Measurements from ENCODE around the gene EFNB1.

Gene EFNB1

DNA sequence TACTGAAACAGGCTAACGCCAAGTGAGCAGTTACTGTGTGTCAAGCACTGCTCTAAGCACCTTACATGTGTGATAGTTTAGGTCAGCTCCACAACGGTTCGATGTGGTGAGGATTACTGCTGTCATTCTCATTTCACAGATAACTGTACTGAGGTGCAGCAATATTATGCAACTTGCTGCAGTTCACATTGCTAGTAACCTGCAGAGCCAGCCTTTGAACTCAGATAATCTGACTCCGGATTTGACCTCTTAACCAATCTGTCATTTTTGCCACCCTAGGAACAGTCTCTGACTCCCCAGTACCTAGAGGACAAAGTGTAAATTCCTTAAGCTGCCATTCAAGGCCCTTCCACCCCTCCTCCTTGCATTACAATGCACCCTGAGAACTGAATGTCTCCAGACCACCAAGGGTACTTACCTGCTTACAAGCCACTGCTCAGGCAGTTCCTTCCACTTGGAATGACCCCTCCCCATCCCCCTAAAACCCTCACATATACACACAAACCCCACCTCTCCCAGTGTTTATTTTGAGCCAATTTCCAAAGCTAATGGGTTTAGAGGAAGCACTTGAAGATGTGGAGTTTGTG lies 24.9 kb downstream of the EFNB1 start:
- H3K4me1 ChIP-seq (ENCODE audit: control insufficient read depth in 5 of 5, insufficient read depth in 5 of 5, low read length in 5 of 5) = peaks cover 0 to 5% (median 0%) of the 10 kb centered on the region in 5 donors
- H3K27me3 ChIP-seq (ENCODE audit: control insufficient read depth in 5 of 5, insufficient read depth in 4 of 5, low read length in 5 of 5) = peaks cover 0 to 13% (median 6%) of the 10 kb centered on the region in 5 donors
- H3K27ac ChIP-seq (ENCODE audit: low read depth, low read length) = no peak overlapping the region
- no peak overlapping the region for H3K4me3 ChIP-seq (ENCODE audit: low read depth in 1 of 5, low read length in 5 of 5)
- H3K9me3 ChIP-seq (ENCODE audit: control insufficient read depth in 5 of 5, low read length in 5 of 5) = no peaks in the 10 kb centered on the region
- H3K36me3 ChIP-seq (ENCODE audit: control insufficient read depth in 5 of 5, insufficient read depth in 5 of 5, low read length in 5 of 5) = no peaks in the 10 kb centered on the region
- H3K9ac ChIP-seq (ENCODE audit: low read length in 5 of 5) = no peak overlapping the region

DNA sequence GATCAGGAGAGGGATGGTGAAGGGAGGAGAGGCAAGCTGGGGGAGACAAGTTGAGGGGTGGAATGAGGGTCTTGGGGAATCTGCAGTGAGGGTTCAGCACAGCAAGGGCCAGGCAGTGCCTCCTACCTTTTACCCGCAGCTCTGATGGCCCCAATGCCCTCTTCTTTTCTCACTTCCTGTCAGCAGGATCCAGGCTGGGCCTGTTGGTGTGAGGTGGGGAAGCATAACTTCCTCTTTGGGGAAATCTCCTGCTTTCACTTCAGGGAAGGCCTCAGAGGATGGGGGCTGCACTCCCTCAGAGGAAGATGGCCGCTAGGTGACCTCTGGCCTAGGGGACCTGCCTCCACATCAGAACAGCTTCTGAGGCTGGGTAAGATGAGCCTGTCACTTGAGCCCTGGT lies 36.5 kb downstream of the EFNB1 start:
- H3K9ac ChIP-seq (ENCODE audit: low read length in 5 of 5) = no peak overlapping the region
- H3K4me1 ChIP-seq (ENCODE audit: control insufficient read depth in 5 of 5, insufficient read depth in 5 of 5, low read length in 5 of 5) = peaks cover 0 to 14% (median 2%) of the 10 kb centered on the region in 5 donors
- H3K36me3 ChIP-seq (ENCODE audit: control insufficient read depth in 5 of 5, insufficient read depth in 5 of 5, low read length in 5 of 5) = no peaks in the 10 kb centered on the region
- H3K27ac ChIP-seq (ENCODE audit: low read depth, low read length) = no peak overlapping the region
- no peaks in the 10 kb centered on the region for H3K9me3 ChIP-seq (ENCODE audit: control insufficient read depth in 5 of 5, low read length in 5 of 5)
- no peak overlapping the region for H3K4me3 ChIP-seq (ENCODE audit: low read depth in 1 of 5, low read length in 5 of 5)
- peaks cover 0 to 9% (median 4%) of the 10 kb centered on the region in 5 donors for H3K27me3 ChIP-seq (ENCODE audit: control insufficient read depth in 5 of 5, insufficient read depth in 4 of 5, low read length in 5 of 5)

DNA sequence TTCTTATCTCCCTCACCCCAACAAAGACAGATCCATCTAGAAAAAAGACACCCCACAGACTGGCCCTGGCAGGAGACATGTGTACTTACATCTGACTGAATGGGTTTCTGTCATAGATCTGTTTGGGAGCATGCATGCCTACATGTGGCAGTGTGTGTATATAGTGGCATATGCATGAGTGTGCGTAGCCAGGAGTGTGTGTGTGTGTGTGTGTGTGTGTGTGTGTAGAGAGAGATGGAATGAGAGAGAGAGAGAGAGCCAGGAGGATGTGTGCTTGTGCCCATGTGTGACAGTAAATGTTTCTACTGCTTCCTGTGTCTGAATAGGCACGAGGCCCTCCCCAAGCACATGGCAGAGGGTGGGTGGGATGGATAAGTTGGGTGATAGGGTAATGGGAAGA lies 37.1 kb downstream of the EFNB1 start:
- no peaks in the 10 kb centered on the region for H3K9me3 ChIP-seq (ENCODE audit: control insufficient read depth in 5 of 5, low read length in 5 of 5)
- no peak overlapping the region for H3K4me3 ChIP-seq (ENCODE audit: low read depth in 1 of 5, low read length in 5 of 5)
- H3K4me1 ChIP-seq (ENCODE audit: control insufficient read depth in 5 of 5, insufficient read depth in 5 of 5, low read length in 5 of 5) = peaks cover 0 to 14% (median 2%) of the 10 kb centered on the region in 5 donors
- H3K27ac ChIP-seq (ENCODE audit: low read depth, low read length) = no peak overlapping the region
- H3K27me3 ChIP-seq (ENCODE audit: control insufficient read depth in 5 of 5, insufficient read depth in 4 of 5, low read length in 5 of 5) = peaks cover 0 to 6% (median 3%) of the 10 kb centered on the region in 5 donors
- H3K9ac ChIP-seq (ENCODE audit: low read length in 5 of 5) = no peak overlapping the region
- H3K36me3 ChIP-seq (ENCODE audit: control insufficient read depth in 5 of 5, insufficient read depth in 5 of 5, low read length in 5 of 5) = no peaks in the 10 kb centered on the region

DNA sequence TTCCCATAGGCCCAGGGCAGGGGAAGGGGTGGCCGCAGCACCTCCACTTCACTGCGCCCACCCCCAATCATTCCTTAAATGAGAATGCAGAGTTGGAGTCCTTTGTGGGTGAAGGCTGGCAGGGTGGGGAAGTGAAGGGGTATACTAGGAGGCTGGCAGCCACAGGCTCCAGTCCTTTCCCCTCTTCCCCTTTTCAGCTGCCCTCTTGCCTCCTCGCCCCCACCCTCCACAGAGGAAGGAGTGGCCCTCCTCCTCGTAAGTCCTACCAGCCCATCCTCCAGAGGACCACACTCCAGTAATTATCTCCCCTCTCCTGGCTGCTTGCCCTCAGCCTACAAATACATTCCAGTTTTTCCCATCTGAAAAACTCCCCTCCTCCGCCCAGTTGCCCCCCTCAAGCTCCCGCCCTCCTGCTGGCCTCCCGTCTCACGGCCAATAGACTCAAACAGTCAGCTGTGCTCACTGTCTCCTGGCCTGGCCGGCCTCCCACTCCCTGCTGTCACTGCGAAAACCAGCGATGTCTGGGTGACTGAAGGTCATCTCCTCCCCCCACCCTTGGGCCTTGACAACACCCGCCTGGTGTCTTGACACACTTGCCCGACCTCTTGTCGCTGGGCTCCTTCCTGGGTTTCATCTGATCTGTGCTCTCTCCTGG lies 38.8 kb downstream of the EFNB1 start:
- Histone ChIP-seq H3K27ac (ENCODE audit: low read depth, low read length) (no peak overlapping the region), H3K36me3 (ENCODE audit: control insufficient read depth in 5 of 5, insufficient read depth in 5 of 5, low read length in 5 of 5) (no peaks in the 10 kb centered on the region), H3K4me3 (ENCODE audit: low read depth in 1 of 5, low read length in 5 of 5) (no peak overlapping the region), H3K9me3 (ENCODE audit: control insufficient read depth in 5 of 5, low read length in 5 of 5) (no peaks in the 10 kb centered on the region), H3K4me1 (ENCODE audit: control insufficient read depth in 5 of 5, insufficient read depth in 5 of 5, low read length in 5 of 5) (peaks cover 0 to 19% (median 6%) of the 10 kb centered on the region in 5 donors), H3K27me3 (ENCODE audit: control insufficient read depth in 5 of 5, insufficient read depth in 4 of 5, low read length in 5 of 5) (peaks cover 2 to 10% (median 4%) of the 10 kb centered on the region in 5 donors), H3K9ac (ENCODE audit: low read length in 5 of 5) (no peak overlapping the region)

GRCh38 chrX:68868316-68868715 lies 39.5 kb downstream of the EFNB1 start:
- Histone ChIP-seq H3K27ac (ENCODE audit: low read depth, low read length) (no peak overlapping the region), H3K27me3 (ENCODE audit: control insufficient read depth in 5 of 5, insufficient read depth in 4 of 5, low read length in 5 of 5) (peaks cover 3 to 12% (median 5%) of the 10 kb centered on the region in 5 donors), H3K4me3 (ENCODE audit: low read depth in 1 of 5, low read length in 5 of 5) (no peak overlapping the region), H3K4me1 (ENCODE audit: control insufficient read depth in 5 of 5, insufficient read depth in 5 of 5, low read length in 5 of 5) (peaks cover 0 to 25% (median 12%) of the 10 kb centered on the region in 5 donors), H3K9me3 (ENCODE audit: control insufficient read depth in 5 of 5, low read length in 5 of 5) (no peaks in the 10 kb centered on the region), H3K36me3 (ENCODE audit: control insufficient read depth in 5 of 5, insufficient read depth in 5 of 5, low read length in 5 of 5) (no peaks in the 10 kb centered on the region), H3K9ac (ENCODE audit: low read length in 5 of 5) (no peak overlapping the region)

- no peak overlapping the region for H3K27ac ChIP-seq (ENCODE audit: low read depth, low read length)
- no peak overlapping the region for H3K9ac ChIP-seq (ENCODE audit: low read length in 5 of 5)
- H3K27me3 ChIP-seq (ENCODE audit: control insufficient read depth in 5 of 5, insufficient read depth in 4 of 5, low read length in 5 of 5) = peaks cover 3 to 12% (median 8%) of the 10 kb centered on the region in 5 donors
- peaks cover 0 to 32% (median 15%) of the 10 kb centered on the region in 5 donors for H3K4me1 ChIP-seq (ENCODE audit: control insufficient read depth in 5 of 5, insufficient read depth in 5 of 5, low read length in 5 of 5)
- H3K36me3 ChIP-seq (ENCODE audit: control insufficient read depth in 5 of 5, insufficient read depth in 5 of 5, low read length in 5 of 5) = no peaks in the 10 kb centered on the region
- no peaks in the 10 kb centered on the region for H3K9me3 ChIP-seq (ENCODE audit: control insufficient read depth in 5 of 5, low read length in 5 of 5)
- H3K4me3 ChIP-seq (ENCODE audit: low read depth in 1 of 5, low read length in 5 of 5) = no peak overlapping the region
Measured at GRCh38 chrX:68868902-68869800, 40.3 kb downstream of the EFNB1 start.

GRCh38 chrX:68870357-68870756 lies 41.5 kb downstream of the EFNB1 start:
- H3K27me3 ChIP-seq (ENCODE audit: control insufficient read depth in 5 of 5, insufficient read depth in 4 of 5, low read length in 5 of 5) = peaks cover 3 to 16% (median 14%) of the 10 kb centered on the region in 5 donors
- no peaks in the 10 kb centered on the region for H3K36me3 ChIP-seq (ENCODE audit: control insufficient read depth in 5 of 5, insufficient read depth in 5 of 5, low read length in 5 of 5)
- no peak overlapping the region for H3K9ac ChIP-seq (ENCODE audit: low read length in 5 of 5)
- no peak overlapping the region for H3K4me3 ChIP-seq (ENCODE audit: low read depth in 1 of 5, low read length in 5 of 5)
- H3K4me1 ChIP-seq (ENCODE audit: control insufficient read depth in 5 of 5, insufficient read depth in 5 of 5, low read length in 5 of 5) = peaks cover 0 to 32% (median 20%) of the 10 kb centered on the region in 5 donors
- H3K27ac ChIP-seq (ENCODE audit: low read depth, low read length) = no peak overlapping the region
- no peaks in the 10 kb centered on the region for H3K9me3 ChIP-seq (ENCODE audit: control insufficient read depth in 5 of 5, low read length in 5 of 5)

- Histone ChIP-seq H3K9me3 (ENCODE audit: control insufficient read depth in 5 of 5, low read length in 5 of 5) (no peaks in the 10 kb centered on the region), H3K4me1 (ENCODE audit: control insufficient read depth in 5 of 5, insufficient read depth in 5 of 5, low read length in 5 of 5) (peaks cover 0 to 35% (median 20%) of the 10 kb centered on the region in 5 donors), H3K27ac (ENCODE audit: low read depth, low read length) (no peak overlapping the region), H3K4me3 (ENCODE audit: low read depth in 1 of 5, low read length in 5 of 5) (no peak overlapping the region), H3K9ac (ENCODE audit: low read length in 5 of 5) (no peak overlapping the region), H3K27me3 (ENCODE audit: control insufficient read depth in 5 of 5, insufficient read depth in 4 of 5, low read length in 5 of 5) (peaks cover 3 to 18% (median 16%) of the 10 kb centered on the region in 5 donors), H3K36me3 (ENCODE audit: control insufficient read depth in 5 of 5, insufficient read depth in 5 of 5, low read length in 5 of 5) (no peaks in the 10 kb centered on the region)
Measured at GRCh38 chrX:68872171-68872570, 43.4 kb downstream of the EFNB1 start.

DNA sequence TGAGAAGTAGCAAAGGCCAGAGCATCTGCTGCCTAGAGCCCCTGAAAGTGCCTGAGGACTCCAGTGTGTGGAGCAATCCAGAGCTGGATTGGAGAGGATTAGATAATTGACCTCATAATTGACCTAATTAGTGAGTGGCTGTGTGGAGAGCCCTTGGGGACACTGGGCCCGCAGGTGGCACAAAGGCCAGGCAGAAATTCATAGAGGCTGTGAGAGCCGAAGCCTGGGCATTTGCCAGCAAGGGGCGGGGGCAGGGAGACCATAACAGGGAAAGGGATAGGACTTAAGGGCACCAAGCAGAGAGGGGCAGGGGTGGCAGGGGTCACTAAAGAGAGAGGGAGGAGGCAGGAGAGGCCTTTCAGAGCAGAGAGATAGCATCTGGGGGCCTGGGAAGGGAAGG lies 45.3 kb downstream of the EFNB1 start:
- no peaks in the 10 kb centered on the region for H3K9me3 ChIP-seq (ENCODE audit: control insufficient read depth in 5 of 5, low read length in 5 of 5)
- H3K4me3 ChIP-seq (ENCODE audit: low read depth in 1 of 5, low read length in 5 of 5) = no peak overlapping the region
- peaks cover 0 to 35% (median 16%) of the 10 kb centered on the region in 5 donors for H3K4me1 ChIP-seq (ENCODE audit: control insufficient read depth in 5 of 5, insufficient read depth in 5 of 5, low read length in 5 of 5)
- H3K27ac ChIP-seq (ENCODE audit: low read depth, low read length) = no peak overlapping the region
- no peaks in the 10 kb centered on the region for H3K36me3 ChIP-seq (ENCODE audit: control insufficient read depth in 5 of 5, insufficient read depth in 5 of 5, low read length in 5 of 5)
- no peak overlapping the region for H3K9ac ChIP-seq (ENCODE audit: low read length in 5 of 5)
- H3K27me3 ChIP-seq (ENCODE audit: control insufficient read depth in 5 of 5, insufficient read depth in 4 of 5, low read length in 5 of 5) = peaks cover 3 to 19% (median 17%) of the 10 kb centered on the region in 5 donors

DNA sequence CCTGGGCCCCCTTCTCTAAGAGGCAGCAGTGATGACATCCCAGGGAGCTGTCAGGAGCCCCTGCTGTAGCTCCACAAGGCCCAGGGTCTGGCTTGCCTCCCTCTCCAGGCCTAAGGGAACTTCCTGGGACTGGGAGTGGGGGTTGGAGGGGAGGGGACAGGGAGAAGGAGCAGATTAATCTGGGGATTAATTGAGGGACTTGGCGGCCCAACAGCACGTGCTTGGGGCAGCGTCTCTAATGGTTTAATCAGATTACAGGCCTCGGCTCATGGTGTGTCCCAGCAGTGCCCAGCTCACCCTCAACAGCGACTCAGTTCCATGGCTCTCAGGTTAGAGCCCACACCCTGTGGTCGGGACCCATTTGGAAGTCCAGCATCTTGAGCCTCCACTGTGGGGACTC lies 47.9 kb downstream of the EFNB1 start:
- peaks cover 2 to 22% (median 14%) of the 10 kb centered on the region in 5 donors for H3K27me3 ChIP-seq (ENCODE audit: control insufficient read depth in 5 of 5, insufficient read depth in 4 of 5, low read length in 5 of 5)
- no peak overlapping the region for H3K27ac ChIP-seq (ENCODE audit: low read depth, low read length)
- H3K9me3 ChIP-seq (ENCODE audit: control insufficient read depth in 5 of 5, low read length in 5 of 5) = no peaks in the 10 kb centered on the region
- peaks cover 0 to 34% (median 16%) of the 10 kb centered on the region in 5 donors for H3K4me1 ChIP-seq (ENCODE audit: control insufficient read depth in 5 of 5, insufficient read depth in 5 of 5, low read length in 5 of 5)
- no peak overlapping the region for H3K4me3 ChIP-seq (ENCODE audit: low read depth in 1 of 5, low read length in 5 of 5)
- H3K9ac ChIP-seq (ENCODE audit: low read length in 5 of 5) = no peak overlapping the region
- H3K36me3 ChIP-seq (ENCODE audit: control insufficient read depth in 5 of 5, insufficient read depth in 5 of 5, low read length in 5 of 5) = no peaks in the 10 kb centered on the region

Data from subcutaneous abdominal adipose tissue (tissue), 5 donors.